Inflammatory macrophage (primary cell): ENCODE measurements around the gene PLPPR4.

Source experiments
- DNase-seq, 2 donors: peaks; one replicate each; pipeline ENCODE4 v3.0.0-alpha.2; 2020 to 2022

PLPPR4 gene

DNA sequence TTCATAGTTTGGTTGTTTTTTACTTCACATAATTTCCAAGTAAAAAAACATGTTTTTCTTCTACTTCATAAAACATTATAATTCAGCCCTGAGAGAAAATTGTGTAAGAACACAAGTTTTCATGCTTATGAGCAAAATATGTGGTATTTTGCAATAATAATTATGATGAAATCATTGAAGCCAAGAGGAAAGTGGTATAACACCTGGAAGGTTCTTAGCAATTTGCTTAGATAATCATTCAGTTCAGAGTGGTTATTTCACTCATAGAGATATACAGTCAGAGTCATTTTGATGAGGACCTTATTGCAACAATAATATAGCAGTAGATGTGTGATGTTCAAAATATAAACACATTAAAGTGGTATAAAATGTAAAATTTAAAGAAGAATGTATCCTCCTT lies 94.5 kb downstream of the PLPPR4 start:
- DNase-seq = no peak
